HTERT RPE-1 (cell line): ENCODE results near the gene TINCR.

ENCODE experiments used
- in situ Hi-C: fragments of 300-500 bp; cut with MboI; formaldehyde crosslinking; loops from 4 replicates; pipeline ENCODE4 v1.14.3; 2020; ENCODE audit warnings: low sequenced_read_pairs

TINCR gene

DNA sequence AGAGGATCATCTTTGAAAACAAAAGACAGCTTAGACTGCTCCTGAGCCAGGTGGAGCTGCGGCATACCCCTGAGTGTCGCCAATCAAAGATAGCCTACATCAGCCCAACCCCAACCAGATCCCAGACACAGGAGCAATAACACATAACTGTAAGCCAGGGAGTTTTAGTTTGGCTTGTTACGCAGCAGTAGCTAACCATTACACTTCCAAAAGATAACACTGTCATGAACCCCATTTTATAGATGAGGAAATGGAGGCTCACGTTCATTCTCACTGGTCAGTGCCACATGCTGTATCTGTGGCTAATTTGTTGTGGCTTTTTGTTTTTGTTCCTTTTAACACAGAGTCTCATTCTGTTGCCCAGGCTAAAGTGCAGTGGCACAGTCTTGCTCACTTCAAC lies 47.3 kb downstream of the TINCR start:
- in situ Hi-C loops, result no loop called here

DNA sequence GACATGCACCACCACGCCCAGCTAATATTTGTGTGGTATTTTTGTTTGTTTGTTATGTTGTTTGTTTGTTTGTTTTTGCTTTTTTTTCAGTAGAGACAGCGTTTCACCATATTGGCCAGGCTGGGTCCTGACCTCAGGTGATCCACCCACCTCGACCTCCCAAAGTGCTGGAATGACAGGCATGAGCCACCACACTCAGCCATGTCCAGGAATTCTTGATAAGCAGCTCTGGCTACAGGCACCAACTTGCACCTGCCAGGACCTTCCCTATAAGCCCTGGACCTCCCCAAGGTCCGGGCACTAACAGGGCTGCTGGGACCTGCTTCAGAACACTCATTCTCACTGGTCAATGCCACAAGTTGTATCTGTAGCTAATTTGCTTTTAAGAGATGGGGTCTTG lies 48.7 kb downstream of the TINCR start:
- in situ Hi-C loops, result no loop called here

- in situ Hi-C loops, result no loop called here
Measured at GRCh38 chr19:5515737-5516136, 52.0 kb downstream of the TINCR start.

DNA sequence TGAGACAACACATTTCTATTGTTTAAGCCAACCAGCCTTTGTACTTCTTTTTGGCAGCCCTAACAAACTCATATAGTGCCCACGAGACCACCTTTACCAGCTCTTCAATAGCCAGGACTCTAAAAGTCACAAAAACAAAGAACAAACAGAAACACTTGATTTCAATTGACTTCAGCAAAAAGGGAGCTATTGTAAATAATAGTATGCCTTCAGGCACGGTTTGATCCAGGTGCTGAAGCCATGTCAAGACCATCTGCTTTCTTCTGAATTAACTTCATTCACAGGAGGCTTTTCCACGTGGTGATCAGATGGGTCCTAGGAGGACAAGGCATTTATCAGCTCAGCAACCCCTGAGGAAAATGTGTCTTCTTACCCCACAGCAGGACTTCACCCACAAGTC lies 53.8 kb downstream of the TINCR start:
- in situ Hi-C loops, result no loop called here

- in situ Hi-C loops, result no loop called here
Measured at GRCh38 chr19:5512715-5513114, 55.0 kb downstream of the TINCR start.
